PC-3 (cell line): ENCODE measurements around the gene UBAC1.

Experiments used
- CTCF ChIP-seq: fragments of 300-600 bp; sonication (generic); conservative IDR thresholded peaks from 2 replicates; pipeline ENCODE4 v1.5.1; 2017; ENCODE audit warnings: antibody characterized with exemption, low read depth, mild to moderate bottlenecking, low read length
- EZH2 ChIP-seq: fragments of 300-600 bp; sonication (generic); IDR thresholded peaks from one replicate; pipeline ENCODE4 v1.6.1; 2017; ENCODE audit warnings: antibody characterized with exemption, mild to moderate bottlenecking, low read length; ENCODE audit not compliant: unreplicated experiment
- EZH2phosphoT487 ChIP-seq: fragments of 300-600 bp; sonication (generic); IDR thresholded peaks from 2 replicates; pipeline ENCODE4 v1.6.1; 2018; ENCODE audit warnings: mild to moderate bottlenecking, antibody characterized with exemption, low read length, borderline replicate concordance

- TF ChIP-seq EZH2: no peak
- no peak for TF ChIP-seq CTCF
- no peak for TF ChIP-seq EZH2phosphoT487
These were observed 15.4 kb upstream of the UBAC1 start for GRCh38 chr9:135976531-135976930.
